Kidney epithelial cell (primary cell): Measurements from ENCODE around the gene PSMA6. TPM values are rescaled to one million over a fixed set of nuclear protein-coding genes. Genes with fewer than 3 reads are reported as not detected.
"Not testable (repeated sequence)": the region's sequence is repeated elsewhere in the genome, so short reads cannot be mapped to it uniquely, and the experiment has no call there.

Experiments used
- DNase-seq: peaks from one replicate; pipeline ENCODE4 v3.0.0-alpha.2; 2010; ENCODE audit warnings: low read depth
- H3K27me3 ChIP-seq: 2 replicates; pipeline ENCODE4 v1.6.0; 2011; ENCODE audit warnings: low read length; ENCODE audit not compliant: control insufficient read depth, insufficient read depth
- H3K36me3 ChIP-seq: 2 replicates; pipeline ENCODE4 v1.5.1; 2011; ENCODE audit warnings: low read length; ENCODE audit not compliant: control insufficient read depth, insufficient read depth
- H3K4me3 ChIP-seq: 2 replicates; pipeline ENCODE4 v1.5.1; 2011; ENCODE audit warnings: low read depth, mild to moderate bottlenecking, control low read depth, low read length
- CTCF ChIP-seq: IDR thresholded peaks from 2 replicates; pipeline ENCODE4 v1.5.1; 2011; ENCODE audit warnings: mild to moderate bottlenecking, moderate library complexity, low read length, control low read depth, inconsistent platforms; ENCODE audit not compliant: insufficient read depth, poor library complexity, severe bottlenecking
- total RNA-seq: library from RNA; depleted of rRNA; stranded (reverse); fragments of >200 nt; gene quantifications from 2 replicates; pipeline ENCODE4 v1.2.3, GENCODE V29; 2015

PSMA6 gene
- total RNA-seq, 1 donor from 2014 or later, result 214 TPM

- Histone ChIP-seq H3K4me3 (no peak overlapping the region), H3K36me3 (no peaks in the 10 kb centered on the region), H3K27me3 (no peaks in the 10 kb centered on the region)
- no peak for TF ChIP-seq CTCF
- no peak for DNase-seq
Measured at GRCh38 chr14:35352274-35353233, 60.4 kb downstream of the PSMA6 start.

- DNase-seq, result no peak
- H3K36me3 ChIP-seq, result no peaks in the 10 kb centered on the region
- H3K4me3 ChIP-seq, result no peak overlapping the region
- no peak for TF ChIP-seq CTCF
- H3K27me3 ChIP-seq, result no peaks in the 10 kb centered on the region
Measured at GRCh38 chr14:35353409-35354172, 61.4 kb downstream of the PSMA6 start.

- not testable (repeated sequence) for H3K36me3 ChIP-seq, H3K27me3 ChIP-seq, H3K4me3 ChIP-seq, DNase-seq
Measured at GRCh38 chr14:35355235-35355634, 63.1 kb downstream of the PSMA6 start.

- no peak for TF ChIP-seq CTCF
- no peak overlapping the region for H3K4me3 ChIP-seq
- H3K27me3 ChIP-seq, result no peaks in the 10 kb centered on the region
- no peak for DNase-seq
- H3K36me3 ChIP-seq, result no peaks in the 10 kb centered on the region
Measured at GRCh38 chr14:35355981-35356841, 64.0 kb downstream of the PSMA6 start.

- H3K27me3 ChIP-seq, H3K4me3 ChIP-seq, H3K36me3 ChIP-seq, DNase-seq: not testable (repeated sequence)
Measured at GRCh38 chr14:35359655-35360054, 67.5 kb downstream of the PSMA6 start.

- Histone ChIP-seq H3K27me3 (no peaks in the 10 kb centered on the region), H3K4me3 (no peak overlapping the region), H3K36me3 (no peaks in the 10 kb centered on the region)
- DNase-seq, result no peak
- no peak for TF ChIP-seq CTCF
Measured at GRCh38 chr14:35361141-35361480, 68.9 kb downstream of the PSMA6 start.
